ENCODE data around the gene FBXO45.
"Not testable (repeated sequence)": the region's sequence is repeated elsewhere in the genome, so short reads cannot be mapped to it uniquely, and the experiment has no call there.

The FBXO45 gene

GRCh38 chr3:196619223-196619622, 50.8 kb downstream of the FBXO45 start:
- DNase-seq (ENCODE audit: low spot score) = no peak

- DNase-seq (ENCODE audit: low spot score) = not testable (repeated sequence)
These were observed 51.2 kb downstream of the FBXO45 start for GRCh38 chr3:196619627-196620026.

DNA sequence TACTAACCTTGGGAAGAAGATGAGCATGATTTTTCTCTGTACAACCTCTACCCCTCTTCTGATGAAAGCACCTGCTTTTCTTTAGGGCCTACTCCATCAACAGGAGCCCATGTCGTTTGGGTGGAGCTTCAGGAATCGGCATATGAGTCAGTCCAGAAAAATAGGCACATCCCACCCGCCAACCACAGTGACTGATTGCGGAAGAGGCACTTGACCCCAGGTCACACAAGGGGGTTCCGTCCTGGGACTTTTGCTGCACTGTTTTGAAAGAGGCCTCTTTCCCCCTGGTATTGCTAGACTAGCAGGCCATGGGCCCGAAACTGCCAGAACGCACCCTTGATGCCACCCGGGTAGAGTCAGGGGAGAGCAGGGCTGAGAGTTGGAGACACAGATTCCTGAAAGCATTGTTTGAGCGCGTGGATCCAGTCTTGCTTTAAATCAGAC, 51.7 kb downstream of the FBXO45 start:
- DNase-seq (ENCODE audit: low spot score) = no peak

DNA sequence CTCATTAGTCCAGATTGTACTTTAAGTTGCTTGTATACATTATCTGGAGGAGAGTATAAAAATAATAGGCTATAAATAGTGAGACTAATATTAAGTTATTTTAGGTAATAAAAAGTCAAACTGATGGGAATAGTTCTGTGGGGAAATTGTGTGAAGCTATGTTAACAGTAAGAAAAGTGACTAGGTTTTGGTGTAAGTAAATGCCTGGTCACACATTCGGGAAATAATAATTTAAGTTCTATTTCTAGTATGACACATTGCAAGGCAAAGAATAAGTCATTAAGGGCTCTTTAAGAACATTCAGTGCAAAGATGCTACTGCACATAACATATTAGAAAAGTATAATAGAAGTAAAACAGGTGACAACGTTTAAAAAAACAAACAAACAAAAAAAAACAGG, 52.2 kb downstream of the FBXO45 start:
- no peak for DNase-seq (ENCODE audit: low spot score)

DNA sequence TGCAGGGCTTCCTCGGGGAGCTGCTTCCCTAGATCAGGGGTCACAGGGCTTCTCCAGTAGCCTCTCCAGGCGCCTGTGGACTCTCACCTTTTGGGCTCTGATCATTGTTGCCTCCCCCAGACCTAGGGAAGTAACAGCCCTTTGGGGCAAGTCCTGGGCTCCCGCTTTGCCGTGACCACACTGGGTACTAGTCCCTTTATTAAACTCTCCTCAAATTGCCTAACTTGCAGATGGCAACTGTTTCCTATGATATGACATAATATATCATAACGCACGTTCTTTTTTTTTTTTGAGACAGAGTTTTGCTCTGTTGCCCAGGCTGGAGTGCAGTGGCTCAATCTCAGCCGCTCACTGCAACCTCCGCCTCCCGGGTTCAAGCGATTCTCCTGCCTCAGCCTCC, 53.2 kb downstream of the FBXO45 start:
- no peak for DNase-seq (ENCODE audit: low spot score)

DNA sequence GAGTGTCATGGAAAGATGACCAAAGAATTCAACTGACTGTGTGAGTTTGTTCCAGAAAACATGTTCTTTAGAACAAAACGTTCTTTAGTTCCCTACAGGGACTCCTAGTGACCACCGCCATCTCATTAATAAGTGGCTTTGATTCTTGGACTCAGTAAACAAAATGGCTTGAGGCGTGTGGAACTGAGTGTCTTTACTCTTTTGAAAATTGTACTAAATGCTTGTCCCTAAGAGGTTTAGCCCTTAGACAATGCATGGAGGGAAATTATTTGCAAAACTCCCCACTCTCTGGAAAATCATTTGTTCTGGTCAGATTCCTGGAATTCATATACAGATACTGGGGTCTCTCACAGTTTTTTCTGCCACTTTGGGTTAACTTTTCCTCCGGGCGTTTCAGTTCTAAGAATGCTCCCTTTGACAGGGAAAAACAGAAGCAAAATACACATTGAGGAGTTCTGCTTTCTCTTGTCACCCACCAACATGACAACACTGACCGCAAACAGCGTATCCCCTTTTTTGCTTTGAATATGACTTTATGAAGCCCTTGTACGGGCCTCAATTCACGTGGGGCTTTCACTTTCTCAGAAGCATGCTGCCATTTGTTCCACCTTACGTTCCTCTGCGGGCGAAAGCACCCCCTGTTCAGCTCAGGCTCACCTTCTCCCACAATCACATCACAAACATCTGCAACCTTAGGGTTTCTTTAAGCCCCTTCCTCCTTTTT, 55.8 kb downstream of the FBXO45 start:
- DNase-seq (ENCODE audit: low spot score) = no peak

GRCh38 chr3:196624907-196625306, 56.4 kb downstream of the FBXO45 start:
- no peak for DNase-seq (ENCODE audit: low spot score)

DNA sequence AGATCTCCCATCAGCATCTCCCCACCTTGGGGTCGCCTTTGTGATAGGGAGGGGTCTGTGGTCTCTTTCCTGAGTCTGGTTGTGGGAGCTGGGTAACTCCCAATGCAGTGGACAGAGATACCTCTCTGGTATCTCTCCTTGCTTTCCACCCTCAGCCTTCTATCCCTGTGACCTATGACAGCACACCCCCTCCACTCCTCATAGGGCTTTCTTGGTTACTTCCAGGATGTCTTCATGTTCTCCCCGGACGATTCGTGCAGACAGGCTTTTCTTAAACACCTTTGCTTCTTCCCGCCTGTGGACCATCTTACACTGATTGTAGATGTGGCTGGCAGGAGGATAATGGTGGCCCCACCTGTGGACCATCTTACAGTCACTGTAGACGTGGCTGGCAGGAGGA, 56.9 kb downstream of the FBXO45 start:
- DNase-seq (ENCODE audit: low spot score) = no peak

GRCh38 chr3:196627918-196628231, 59.4 kb downstream of the FBXO45 start:
- DNase-seq (ENCODE audit: low spot score) = no peak

DNA sequence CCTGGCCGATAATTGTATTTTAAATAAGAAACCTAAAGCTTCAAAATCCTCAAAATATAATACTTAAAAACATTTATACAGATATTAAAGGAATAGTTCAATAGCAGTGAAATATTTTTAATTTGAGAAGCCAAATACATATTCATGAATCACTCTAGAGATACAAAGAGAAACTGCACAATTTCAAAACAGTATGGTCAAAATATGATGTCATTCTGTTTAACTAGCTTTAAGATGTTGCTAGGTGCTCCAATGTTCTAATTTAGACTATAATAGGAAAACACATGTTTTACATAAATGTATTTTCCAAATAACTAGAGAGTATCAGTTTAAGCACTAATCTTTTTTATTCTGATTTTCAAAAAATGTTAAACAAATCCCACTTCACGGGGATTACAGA, 60.8 kb downstream of the FBXO45 start:
- no peak for DNase-seq (ENCODE audit: low spot score)

DNA sequence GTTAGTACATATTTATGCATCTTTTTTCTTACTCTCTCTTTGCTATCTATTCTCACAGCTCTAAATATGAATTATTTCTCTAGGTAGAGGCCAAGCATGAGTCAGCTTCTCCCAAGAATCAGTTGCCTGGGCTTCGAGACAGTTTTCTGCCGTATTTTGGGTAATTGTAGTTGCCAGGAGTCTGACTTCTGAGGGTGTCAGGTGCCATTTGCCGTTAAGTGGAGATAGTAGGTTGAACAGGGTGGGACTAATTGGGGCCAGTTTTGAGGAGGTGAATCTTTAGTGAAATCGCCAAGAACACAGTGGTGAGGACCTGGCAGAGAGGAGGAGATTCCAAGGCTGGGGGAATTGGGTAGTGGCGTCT, 63.2 kb downstream of the FBXO45 start:
- no peak for DNase-seq (ENCODE audit: low spot score)

GRCh38 chr3:196632046-196632751, 63.7 kb downstream of the FBXO45 start:
- peak; percentile 94 for DNase-seq (ENCODE audit: low spot score)

DNA sequence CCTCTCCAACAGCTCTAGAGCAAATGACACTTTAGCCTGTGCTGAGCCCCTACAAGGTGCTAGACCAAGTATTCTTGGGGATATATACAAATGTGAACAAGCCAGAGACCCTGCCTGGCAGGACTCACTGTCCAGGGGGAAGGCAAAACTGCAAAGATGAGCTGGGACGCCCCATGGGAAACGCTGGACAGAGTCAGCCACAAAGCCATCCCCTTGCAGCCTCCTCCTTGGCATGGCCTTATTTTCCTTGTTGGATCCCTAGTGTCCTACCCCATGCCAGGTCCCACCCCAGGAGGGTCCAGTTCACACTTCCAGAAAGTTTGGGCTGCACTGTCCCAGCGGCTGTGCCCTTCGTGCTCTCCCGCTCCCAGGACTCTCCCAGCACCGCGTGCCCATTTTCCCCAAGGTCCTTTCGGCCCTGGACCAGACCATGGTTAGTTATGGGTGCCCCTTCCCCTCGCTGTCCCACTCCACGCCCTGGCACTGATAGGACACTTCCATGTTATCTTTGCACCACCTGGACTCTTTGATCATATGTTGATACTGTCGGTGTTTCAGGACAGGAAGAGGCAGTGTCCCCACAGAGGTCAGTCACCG, 65.2 kb downstream of the FBXO45 start:
- no peak for DNase-seq (ENCODE audit: low spot score)

GRCh38 chr3:196634224-196634623, 65.8 kb downstream of the FBXO45 start:
- no peak for DNase-seq (ENCODE audit: low spot score)

DNA sequence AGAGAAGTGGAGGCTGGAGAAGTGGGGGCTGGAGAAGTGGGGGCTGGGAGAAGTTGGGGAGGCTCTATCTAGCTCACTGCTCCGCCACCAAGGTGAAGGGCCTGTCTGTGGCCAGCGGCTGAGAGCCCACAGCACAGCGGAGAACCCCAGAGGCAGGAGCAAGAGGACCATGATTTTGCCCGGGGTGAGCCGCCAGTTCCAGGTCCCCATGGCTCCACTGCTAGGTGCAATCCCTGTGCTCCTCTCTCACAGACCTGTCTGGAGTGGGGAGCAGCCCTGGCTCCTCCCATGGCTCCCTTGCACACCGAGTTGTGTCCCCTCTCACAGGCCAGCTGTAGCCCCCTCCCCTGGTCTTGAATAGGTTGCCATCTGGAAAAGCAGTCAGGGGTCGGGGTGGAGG, 66.4 kb downstream of the FBXO45 start:
- no peak for DNase-seq (ENCODE audit: low spot score)

- DNase-seq (ENCODE audit: low spot score) = no peak
These were observed 68.2 kb downstream of the FBXO45 start for GRCh38 chr3:196636369-196637349.

DNA sequence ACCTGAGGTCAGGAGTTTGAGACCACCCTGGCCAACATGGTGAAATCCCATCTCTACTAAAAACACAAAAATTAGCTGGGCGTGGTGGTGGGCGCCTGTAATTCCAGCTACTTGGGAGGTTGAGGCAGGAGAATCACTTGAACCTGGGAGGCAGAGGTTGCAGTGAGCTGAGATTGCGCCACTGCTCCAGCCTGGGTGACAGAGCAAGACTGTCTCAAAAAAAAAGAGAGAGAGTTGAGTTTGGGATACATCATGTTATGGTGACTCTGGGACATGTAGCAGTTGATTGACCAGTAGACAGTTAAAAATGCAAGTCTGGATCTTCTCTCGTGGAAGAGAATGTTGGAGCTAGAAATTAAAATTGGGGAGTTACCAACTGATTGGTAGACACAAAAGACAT, 69.5 kb downstream of the FBXO45 start:
- DNase-seq (ENCODE audit: low spot score) = not testable (repeated sequence)
